HepG2 (cell line): ENCODE measurements around the gene TBC1D1. TPM values are rescaled to one million over a fixed set of nuclear protein-coding genes. Genes with fewer than 3 reads are reported as not detected.

Source experiments
- FOSL2 ChIP-seq: sonication (generic); formaldehyde crosslinking; IDR thresholded peaks from 2 replicates; pipeline ENCODE4 v1.4.0; 2020; ENCODE audit warnings: missing genetic modification reagents
- GATA4 ChIP-seq: sonication (generic); IDR thresholded peaks from 2 replicates; pipeline ENCODE4 v1.6.1; 2016; ENCODE audit warnings: antibody characterized with exemption, low read depth, borderline replicate concordance
- HMGXB3 ChIP-seq: sonication (generic); formaldehyde crosslinking; IDR thresholded peaks from 2 replicates; pipeline ENCODE4 v1.4.0; 2020; ENCODE audit warnings: missing genetic modification reagents, borderline replicate concordance
- MXD4 ChIP-seq: IDR thresholded peaks from 2 replicates; pipeline ENCODE4 v1.6.1; 2016; ENCODE audit warnings: mild to moderate bottlenecking, missing biosample characterization, missing genetic modification reagents
- PAXIP1 ChIP-seq: sonication (generic); formaldehyde crosslinking; conservative IDR thresholded peaks from 2 replicates; pipeline ENCODE4 v1.4.0; 2020; ENCODE audit warnings: mild to moderate bottlenecking, missing genetic modification reagents, moderate library complexity
- RXRA ChIP-seq: sonication (generic); formaldehyde crosslinking; IDR thresholded peaks from 2 replicates; pipeline ENCODE4 v1.5.1; 2020; ENCODE audit warnings: missing genetic modification reagents
- SMAD9 ChIP-seq: sonication (generic); formaldehyde crosslinking; IDR thresholded peaks from 2 replicates; pipeline ENCODE4 v1.5.1; 2020; ENCODE audit warnings: mild to moderate bottlenecking, missing genetic modification reagents
- SRSF1 ChIP-seq: fragments of 200-400 bp; formaldehyde crosslinking; optimal IDR thresholded peaks from 2 replicates; pipeline ENCODE3; 2017; ENCODE audit warnings: mild to moderate bottlenecking, low read depth, low read length, moderate library complexity
- TFDP1 ChIP-seq: IDR thresholded peaks from 2 replicates; pipeline ENCODE4 v1.6.1; 2016; ENCODE audit warnings: missing compliant biosample characterization, missing genetic modification reagents, borderline replicate concordance
- TIGD3 ChIP-seq: sonication (generic); formaldehyde crosslinking; IDR thresholded peaks from 2 replicates; pipeline ENCODE4 v1.5.1; 2020; ENCODE audit warnings: mild to moderate bottlenecking, missing genetic modification reagents, borderline replicate concordance
- ZNF142 ChIP-seq: sonication (generic); formaldehyde crosslinking; IDR thresholded peaks from 2 replicates; pipeline ENCODE4 v1.4.0; 2020; ENCODE audit warnings: missing genetic modification reagents
- polyA plus RNA-seq, 8 experiments: library from polyadenylated mRNA; depleted of rRNA in 3 of 8; stranded (reverse) in 7 of 8; unstranded in 1 of 8; fragments of >200 nt; fragmentation: Illumina TruSeq in 4 of 8; extraction: Trizol in 4 of 8; gene quantifications; 2 replicates each; pipeline versions ENCODE4 v1.2.1 to v1.2.3, GENCODE V29; 2011 to 2016; ENCODE audit warnings: low read depth in 4 of 8, missing spikeins in 1 of 8, mixed read lengths in 1 of 8; ENCODE audit not compliant: insufficient read depth in 1 of 8
- total RNA-seq, 5 experiments: library from RNA; depleted of rRNA; stranded (reverse); fragments of >200 nt; fragmentation: Illumina TruSeq; extraction: Trizol; gene quantifications; 2 replicates each; pipeline ENCODE4 v1.2.3, GENCODE V29; 2016; ENCODE audit warnings: low read depth in 1 of 5

TBC1D1 gene
- total and polyA plus RNA-seq, 2 of the 13 experiments (the other 11 are each of a cell fraction or from before 2014, with no cell fraction given), result 37.3 to 62.8 TPM

GRCh38 chr4:38071801-38072431 lies 181.0 kb downstream of the TBC1D1 start (continued):
- TF ChIP-seq PAXIP1 (peak; percentile 87), TFDP1 (CRISPR knock-in tag) (peak; percentile 34; the same call in 1 of the 2 replicates), RXRA (peak; percentile 70; the same call in 1 of the 2 replicates), FOSL2 (CRISPR knock-in tag) (peak; percentile 53), SRSF1 (no peak), TIGD3 (CRISPR knock-in tag) (no peak), ZNF142 (no peak), MXD4 (CRISPR knock-in tag) (peak; percentile 25; the same call in 1 of the 2 replicates), SMAD9 (CRISPR knock-in tag) (no peak), HMGXB3 (CRISPR knock-in tag) (no peak; the same call in 1 of the 2 replicates), GATA4 (peak; percentile 68; the same call in 1 of the 2 replicates)
